Lower leg skin (tissue), 3 donors: ENCODE results near the gene NUDT9.

ENCODE experiments used
- CTCF ChIP-seq, 3 donors: fragments of 450-650 bp; IDR thresholded peaks; one replicate each; pipeline ENCODE4 v1.5.1; 2016; ENCODE audit warnings: antibody characterized with exemption in 3 of 3, mild to moderate bottlenecking in 3 of 3, moderate library complexity in 2 of 3
- POLR2A ChIP-seq, 2 donors: fragments of 450-650 bp; IDR thresholded peaks; one replicate each; pipeline ENCODE4 v1.6.1; 2016 to 2017; ENCODE audit warnings: antibody characterized with exemption in 2 of 2, mild to moderate bottlenecking in 1 of 2, moderate library complexity in 1 of 2

- no peak for TF ChIP-seq CTCF (IDR thresholded peaks at IDR 0.05)
- no peak for TF ChIP-seq POLR2A (IDR thresholded peaks at IDR 0.05)
These were observed 17.1 kb upstream of the NUDT9 start for GRCh38 chr4:87405211-87405820.
